HG02840 (cell line): ENCODE data around the gene NKAIN2.

Source experiments
- ATAC-seq: cut with Tn5 transposase; IDR thresholded peaks from one replicate; pipeline ENCODE4 v1.9.1; 2021; ENCODE audit warnings: mild to moderate bottlenecking, moderate library complexity, moderate number of reproducible peaks; ENCODE audit not compliant: unreplicated experiment, low FRiP score

NKAIN2 gene

DNA sequence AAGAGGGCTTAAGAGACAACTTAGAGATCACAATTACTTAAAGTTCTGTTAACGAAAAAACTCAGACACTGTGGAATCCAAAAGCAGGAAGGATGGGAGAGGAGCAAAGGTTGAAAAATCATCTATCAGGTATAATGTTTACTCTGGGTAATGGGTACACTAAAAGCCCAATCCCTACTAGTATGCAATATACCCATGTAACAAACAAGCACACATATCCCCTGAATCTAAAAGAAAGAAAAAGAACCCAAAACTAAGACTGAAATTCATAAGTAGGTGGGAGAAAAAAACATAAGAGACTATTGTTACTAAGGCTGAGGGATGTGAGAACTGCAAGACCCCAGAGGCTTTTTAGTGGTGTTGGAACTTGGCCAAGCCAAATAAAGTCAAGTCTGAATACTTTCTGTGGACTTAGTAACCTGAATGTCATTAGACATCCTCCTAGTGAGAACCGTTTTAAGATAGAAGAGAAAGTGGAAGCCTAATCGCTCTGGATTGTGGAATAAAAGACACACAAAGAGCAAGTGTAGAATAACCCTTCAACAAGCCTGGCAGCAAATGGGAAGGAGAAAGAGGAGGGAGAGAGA is 969.2 kb downstream of the NKAIN2 start:
- ATAC-seq = no peak

DNA sequence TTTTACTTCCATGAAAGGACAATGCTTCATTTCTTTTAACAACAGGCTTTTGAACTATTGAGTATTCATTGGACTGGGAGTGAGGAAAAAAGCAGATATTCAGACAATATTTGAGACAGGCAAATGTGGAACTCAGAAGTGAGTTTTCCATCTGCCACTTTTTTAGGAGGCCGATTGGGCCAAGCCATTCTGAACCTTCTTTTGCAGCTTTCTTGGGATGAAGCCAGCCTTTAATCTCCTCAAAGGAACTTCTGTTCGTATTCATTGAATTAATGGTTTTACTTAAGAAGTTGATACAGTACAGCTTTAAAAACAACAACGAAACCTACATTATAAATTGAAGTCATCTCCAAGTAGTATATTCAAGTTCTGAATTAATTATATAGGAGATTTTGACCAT is 971.5 kb downstream of the NKAIN2 start:
- ATAC-seq = no peak

DNA sequence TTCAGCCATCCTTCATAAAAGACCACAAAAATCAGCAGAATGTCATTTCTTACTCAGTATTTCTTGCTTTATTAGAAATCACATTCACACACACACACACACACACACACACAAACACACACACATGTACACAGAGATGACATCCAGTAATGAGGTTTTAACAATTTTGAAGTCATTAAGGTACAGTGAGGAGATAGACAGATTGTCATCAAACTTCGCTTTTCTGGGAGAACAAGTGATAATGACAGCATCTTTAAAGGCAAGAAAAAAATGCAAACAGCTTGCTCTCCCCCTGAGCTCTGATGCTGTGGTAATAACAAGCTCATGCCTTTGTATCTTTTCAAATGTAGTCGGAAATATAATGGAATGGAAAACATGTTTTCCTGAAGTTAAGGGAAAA is 974.2 kb downstream of the NKAIN2 start:
- ATAC-seq = no peak

DNA sequence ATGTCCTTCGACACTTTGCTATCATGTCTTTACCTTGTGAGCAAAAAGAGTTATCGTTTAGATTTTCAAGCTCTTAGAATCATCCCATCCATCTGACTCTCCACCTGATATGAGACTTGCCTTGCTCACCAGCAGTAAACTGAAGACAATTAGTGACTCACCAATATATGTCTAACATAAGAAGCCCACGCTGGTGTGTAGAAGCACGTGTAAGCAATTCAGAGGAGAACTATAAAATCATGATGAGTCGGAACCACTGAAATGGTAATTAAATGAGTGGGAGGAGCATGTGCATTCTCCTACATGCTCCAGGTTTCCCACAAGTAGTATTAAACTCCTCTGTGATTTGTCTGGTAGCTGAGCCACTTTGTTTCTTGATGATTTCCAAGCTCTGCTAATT is 977.0 kb downstream of the NKAIN2 start:
- no peak for ATAC-seq

DNA sequence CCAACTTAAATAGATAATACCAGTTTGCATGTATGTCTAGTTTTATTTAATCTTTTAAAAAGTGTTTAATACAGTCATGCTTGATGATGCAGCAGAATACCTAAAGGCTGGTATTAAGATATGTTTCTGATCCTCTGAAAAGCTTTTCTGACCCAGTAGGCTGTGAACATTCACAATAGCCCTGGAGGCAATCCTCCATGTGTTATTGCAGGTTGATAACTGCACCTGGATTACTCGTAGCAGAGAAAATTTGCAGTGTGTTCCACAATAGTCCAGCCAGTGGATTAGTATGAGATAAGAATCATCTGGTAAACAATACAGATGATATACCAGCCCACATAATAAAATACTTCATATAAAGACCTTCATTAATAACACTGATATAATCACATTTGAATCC is 979.7 kb downstream of the NKAIN2 start:
- no peak for ATAC-seq

DNA sequence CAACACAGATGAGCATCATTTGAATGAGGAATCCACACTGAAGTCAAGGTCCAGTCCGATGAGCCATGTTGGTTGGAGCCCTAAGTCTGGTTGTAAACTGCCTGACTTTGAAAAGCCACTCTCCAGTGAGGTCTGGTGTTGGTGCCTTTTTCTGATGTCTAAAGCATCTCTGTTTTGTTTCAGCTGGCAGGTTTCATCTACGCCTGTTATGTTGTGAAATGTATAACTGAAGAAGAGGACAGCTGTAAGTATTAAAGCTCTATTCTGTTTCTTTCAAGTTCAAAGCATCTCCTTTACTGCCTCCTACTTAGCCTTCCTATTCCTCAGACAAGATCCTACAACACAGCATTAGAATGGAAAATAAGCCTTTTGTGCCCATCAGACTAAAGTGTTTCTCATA is 987.5 kb downstream of the NKAIN2 start:
- no peak for ATAC-seq

DNA sequence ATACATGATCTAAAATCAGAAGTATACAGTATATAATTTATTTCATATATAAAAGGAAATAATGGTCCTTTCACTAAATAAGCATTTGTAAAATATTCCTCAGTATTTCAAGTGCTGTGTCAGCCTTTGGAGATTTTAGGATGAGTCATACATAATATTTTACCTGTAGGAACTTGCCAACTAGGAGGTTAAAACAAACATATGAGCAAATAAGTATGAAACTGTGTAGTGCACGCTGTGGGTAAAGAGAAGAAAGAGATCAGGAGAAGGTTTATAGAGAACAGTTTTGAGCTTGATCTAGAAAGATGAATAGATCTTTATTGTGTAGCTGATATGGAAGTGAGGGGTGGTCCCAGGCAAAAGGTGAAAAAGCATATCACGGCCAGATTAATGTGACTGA is 988.7 kb downstream of the NKAIN2 start:
- ATAC-seq = no peak

DNA sequence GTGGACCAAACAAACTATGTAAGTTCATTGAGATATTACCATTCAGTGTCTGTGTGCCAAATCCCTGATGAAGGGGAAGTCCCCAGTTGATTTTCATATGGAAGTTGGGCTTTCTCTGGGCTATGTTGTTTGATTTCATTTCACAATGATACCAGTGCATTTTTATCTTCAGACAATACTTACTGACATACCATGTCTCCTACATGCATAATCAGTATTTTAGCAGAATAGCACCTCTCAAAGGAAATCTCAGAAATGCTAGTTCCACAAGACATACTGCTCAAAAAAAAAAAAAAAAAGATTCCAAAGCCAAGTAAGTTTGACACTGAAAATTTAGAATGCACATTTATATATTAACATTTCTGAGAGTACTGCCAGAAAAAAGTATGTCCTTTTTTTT is 989.7 kb downstream of the NKAIN2 start:
- no peak for ATAC-seq

DNA sequence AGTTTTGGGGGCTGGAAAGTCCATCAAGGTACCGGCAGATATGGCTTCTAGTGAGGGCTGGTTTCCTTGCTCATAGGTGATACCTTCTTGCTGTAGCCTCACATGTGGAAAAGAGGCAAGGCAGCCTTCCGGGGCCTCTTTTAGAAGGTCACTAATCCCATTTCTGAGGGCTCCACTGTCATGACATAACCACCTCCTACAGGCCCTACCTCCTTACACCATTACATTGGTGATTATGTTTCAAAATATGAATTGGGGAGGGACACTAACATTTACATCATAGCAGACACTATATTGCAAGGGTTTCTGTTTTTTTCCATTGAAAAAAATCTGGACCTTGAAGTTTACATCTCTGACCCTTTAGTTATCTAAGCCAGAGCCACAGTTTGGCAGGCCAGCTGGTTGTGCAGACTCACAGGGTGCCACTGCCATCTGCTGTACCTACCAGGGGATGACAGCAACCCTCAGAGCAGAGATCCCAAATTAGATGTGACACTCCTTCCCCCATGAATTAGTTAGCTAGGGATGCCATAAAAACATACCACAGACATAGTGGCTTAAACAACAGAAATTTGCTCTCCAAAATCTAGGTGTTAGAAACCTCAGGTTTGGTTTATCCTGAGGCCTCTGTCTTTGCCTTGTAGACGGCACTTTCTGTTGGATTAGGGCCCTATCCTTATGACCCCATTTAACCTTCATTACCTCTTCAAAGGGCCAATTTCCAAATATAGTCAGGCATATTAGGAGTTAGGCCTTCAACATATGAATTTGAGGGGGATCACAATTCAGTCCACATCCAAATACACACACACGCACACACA is 992.2 kb downstream of the NKAIN2 start:
- no peak for ATAC-seq

DNA sequence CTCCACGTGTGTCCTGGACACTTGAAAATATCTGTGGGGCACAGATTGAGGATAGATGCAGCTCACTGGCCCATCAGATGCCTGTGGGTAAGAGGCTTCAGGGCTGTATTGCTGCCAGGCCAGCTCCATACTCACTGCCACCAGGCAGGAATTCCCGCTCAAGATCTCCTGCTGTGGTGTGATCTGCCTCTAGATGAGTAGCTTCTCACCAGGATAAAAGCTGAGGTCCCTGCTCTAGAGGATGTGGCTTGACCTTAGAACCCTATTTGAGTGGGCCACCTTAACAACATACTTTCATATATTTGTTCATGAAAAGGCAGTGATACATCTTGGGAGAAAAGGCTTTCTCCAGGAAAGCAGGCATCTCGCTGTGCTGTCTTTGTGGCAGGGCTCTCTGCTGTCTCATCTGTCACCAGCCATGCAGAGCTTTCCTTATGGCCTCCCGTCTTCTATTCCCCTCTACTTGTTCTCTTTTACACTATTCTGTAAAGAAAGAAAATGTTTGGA is 992.9 kb downstream of the NKAIN2 start:
- ATAC-seq = no peak

DNA sequence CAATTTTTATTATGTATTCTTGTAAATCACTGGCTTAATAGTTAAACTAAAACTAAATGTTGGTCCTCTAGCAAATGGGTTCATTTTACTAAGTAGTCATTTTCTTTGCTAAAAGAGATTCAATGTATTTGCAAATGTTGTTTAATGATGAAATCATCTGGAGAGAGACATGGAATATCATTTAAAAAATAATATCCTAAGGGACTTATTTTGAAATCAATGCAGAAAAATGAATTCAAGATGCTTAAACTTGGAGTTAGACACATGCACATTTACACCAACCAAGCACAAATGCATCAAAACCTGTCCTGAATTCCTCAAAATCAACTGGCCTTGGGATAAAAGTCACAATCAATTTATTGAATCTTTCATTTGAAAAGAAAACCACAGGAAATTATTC is 993.6 kb downstream of the NKAIN2 start:
- no peak for ATAC-seq

DNA sequence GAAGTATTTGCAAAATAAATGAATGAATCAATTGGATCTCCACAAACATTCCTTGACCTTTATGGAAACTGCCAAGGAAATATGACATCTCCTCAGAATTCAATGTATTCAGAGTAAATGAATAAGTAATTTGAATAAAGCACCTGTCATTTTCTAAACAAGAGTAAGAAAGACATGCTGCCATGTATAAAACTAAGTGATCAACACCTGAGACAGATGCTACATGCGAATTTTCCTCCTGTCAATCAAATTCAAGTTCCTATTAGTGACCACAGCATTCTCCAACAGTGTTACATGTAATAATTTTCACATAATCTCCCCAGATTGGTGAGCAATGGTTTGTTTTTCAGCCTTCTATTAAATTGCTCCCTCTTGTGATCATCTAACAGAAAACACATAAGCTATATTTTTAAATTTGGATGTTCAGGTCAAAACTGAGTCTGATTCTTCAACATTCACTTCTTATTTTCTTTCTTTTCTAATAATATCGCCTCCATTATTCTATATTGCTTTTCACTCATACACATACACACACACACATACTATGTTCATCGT is 995.4 kb downstream of the NKAIN2 start:
- ATAC-seq = no peak

DNA sequence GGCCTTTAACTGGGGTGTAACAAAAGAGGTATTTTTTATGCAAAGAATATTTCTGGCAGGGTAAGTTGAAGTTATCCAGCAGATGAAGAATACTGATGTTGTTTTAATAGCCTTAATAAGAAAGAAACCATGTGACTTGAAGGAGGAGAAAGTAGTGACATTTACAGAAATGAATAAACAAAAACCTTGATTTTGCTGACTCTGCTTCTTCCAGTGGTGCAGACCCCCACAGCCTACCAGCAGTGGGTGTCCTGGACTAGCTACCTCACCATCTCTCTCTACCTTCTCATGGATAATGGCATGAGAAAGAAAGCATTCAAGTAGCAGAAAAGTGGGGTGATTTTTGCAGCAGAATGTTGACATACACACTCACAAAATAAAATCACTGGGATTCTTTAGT is 996.0 kb downstream of the NKAIN2 start:
- ATAC-seq = no peak

DNA sequence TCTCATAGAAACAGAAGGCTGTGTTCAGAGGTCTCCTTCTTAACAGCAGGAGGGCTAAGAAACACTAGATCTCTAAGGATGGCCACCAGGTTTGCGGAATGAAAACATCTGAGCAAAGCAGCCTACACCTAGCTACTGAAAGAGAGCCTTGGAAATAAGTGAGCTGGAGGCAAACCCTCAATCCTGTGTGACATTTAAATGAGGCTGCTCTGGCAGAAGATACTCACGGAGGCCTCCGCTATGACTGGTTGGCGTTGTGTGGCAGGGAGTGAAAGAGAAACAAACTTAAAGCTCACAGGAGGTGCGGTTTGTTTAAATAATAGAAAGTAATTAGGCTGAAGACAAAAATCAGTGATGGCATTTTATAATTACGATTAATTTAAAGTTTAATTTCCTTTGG is 996.6 kb downstream of the NKAIN2 start:
- ATAC-seq = no peak

DNA sequence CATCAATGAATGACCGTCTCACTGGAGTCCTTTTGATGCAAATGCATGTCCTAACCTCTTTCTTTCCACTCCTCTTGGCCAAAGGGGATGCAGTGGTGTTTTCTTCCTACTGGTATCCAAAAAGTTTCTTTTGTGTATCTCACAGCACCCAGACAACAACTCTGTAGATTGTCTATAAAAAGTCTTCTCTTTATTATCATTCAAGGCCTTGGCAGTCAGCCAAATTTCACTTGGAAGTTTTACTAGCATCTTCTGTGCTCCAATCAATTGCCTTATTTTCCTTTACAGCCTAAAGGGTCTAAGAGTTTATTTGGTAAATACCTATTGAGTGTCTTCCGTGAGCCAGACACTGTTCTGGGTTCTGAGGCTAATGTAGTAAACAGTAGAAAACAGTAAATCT is 1008.4 kb downstream of the NKAIN2 start:
- no peak for ATAC-seq

DNA sequence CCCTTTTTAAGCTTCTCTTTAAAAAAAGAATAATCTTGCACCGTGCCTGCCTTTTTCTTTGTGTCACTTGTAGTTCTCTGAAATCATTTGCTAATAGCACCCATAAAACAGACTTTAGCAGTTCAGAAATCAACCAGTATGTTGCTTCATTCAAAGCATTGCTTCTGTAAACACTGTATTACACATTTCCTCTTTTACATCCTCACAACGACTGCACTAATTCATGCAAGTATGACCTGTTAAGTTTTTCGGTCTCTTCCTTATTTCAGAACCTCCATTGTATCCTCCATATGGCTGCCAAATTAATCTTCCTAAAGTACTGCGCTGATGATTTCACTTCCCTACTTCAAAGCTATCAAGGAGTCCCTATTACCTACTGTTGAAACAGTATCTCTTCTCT is 1015.7 kb downstream of the NKAIN2 start:
- no peak for ATAC-seq

DNA sequence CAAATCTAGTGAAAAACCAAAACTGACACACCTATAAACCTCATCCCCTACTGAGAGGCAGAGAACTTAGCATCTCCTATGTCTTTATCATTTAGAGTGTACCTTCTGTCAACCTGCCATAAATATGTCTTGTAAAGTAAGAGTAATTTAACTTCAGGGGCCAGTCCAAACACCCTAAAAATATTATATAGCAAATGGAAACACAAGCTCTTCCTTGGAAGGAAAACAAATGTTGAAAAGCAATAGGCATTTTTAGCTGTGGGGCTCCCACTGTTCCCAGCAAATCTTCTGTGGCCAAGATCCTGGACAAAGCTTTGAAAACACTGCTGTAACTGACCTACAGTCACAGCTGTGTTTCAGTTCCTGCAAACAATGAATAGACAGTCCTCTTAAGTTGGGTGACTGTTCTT is 1018.5 kb downstream of the NKAIN2 start:
- ATAC-seq = no peak

DNA sequence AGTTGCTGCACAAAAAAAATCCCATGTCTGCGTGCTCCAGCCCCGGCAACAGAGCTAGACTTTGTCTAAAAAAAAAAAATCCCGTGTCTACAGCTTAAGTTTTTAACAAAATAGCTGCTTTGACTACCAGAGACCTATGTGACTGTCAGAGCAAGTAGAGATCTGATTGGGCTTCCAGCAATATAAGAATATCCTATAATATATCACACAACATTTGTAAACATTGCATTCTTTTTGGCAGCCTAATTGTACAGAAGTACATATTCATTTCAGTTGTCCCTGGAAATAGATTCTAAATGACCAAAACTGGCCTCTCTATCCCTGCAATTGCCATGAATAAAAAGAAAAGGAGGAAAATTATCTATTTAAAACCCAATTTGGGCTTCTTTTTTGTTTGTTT is 1019.1 kb downstream of the NKAIN2 start:
- ATAC-seq = no peak

DNA sequence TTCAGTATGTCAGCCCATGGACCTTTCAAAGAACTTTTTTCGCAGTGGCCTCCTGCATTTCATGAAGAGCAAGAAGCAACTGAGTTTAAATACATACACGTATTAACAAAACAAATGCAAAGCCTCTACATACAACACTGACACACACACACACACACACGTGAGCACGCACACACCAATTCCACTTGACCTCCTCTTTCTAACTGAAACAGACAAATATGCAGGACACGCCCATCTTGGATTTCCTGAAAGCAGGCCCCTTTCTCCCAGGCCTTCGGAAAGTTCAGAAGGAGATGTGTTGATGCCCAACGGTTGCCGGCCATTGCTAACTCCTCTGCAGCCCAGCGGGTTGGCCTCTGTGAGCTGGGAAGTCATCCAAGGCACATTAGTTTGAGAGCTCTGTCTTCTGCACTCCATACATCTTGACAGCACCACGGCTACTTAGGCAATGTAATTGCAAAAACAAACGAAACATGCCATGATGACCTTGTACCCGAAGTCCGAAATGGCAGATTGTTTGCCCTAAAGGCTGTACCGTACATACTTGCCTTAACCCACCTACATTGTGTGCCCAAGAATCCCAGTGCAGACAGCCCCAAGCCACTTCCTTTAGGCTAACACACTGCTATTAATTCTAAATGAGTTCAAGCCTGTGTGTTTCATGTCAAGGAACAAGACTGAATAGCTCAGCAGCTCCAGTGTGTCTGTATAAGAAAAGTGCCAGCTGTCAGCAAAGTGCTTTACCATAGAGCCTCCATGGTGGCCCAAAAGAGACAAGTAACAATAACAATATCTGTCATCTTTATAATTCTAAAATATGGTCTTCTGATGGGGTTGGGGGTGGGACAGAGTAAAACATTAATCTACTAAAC is 1019.8 kb downstream of the NKAIN2 start:
- ATAC-seq = no peak

DNA sequence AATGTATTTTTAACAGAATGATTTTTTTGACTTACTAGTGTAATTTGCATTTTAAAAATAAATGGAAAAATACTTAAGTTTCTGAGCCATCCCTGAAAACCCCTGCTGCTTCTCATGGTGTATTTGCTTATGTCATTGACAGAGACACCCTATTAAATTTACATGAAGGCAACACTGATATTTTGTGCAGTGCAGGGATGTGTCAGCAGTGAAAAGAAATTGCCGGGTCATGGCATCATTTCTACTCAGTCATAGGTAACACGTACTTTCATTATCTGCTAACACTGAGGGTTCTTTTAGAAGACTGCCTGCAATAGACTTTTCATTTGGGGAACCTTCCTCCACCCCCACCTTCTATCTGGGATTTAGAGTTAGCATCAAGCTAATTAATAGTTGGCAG is 1021.9 kb downstream of the NKAIN2 start:
- no peak for ATAC-seq

DNA sequence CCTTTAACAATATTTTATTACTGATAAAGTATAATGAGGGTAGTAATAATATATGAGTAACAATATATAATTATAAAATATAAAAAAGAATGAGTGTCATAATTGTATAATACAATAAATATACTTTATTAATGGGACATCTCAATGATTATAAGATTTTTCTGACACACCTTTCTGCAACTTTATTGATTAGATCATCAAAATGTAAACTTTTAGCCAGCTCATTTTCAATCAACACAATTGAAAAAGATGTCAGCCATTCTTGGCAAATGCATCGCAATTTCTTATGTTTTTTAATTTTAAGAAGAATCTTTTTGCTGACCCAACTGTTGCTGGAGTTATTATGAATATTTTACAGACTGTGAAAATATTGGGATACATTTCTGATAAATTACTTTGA is 1026.2 kb downstream of the NKAIN2 start:
- ATAC-seq = no peak
